DND-41 (cell line): Measurements from ENCODE around the gene HACD2.

Experiments used
- CTCF ChIP-seq: IDR thresholded peaks from 2 replicates; pipeline ENCODE4 v1.5.1; 2012; ENCODE audit warnings: borderline replicate concordance, low read length, moderate library complexity, mild to moderate bottlenecking; ENCODE audit not compliant: poor library complexity, severe bottlenecking; ENCODE audit errors: extremely low read depth
- EZH2 ChIP-seq: IDR thresholded peaks from 3 replicates; pipeline ENCODE4 v1.6.1; 2012; ENCODE audit warnings: borderline replicate concordance, low read depth, mild to moderate bottlenecking, moderate library complexity, low read length, inconsistent platforms; ENCODE audit not compliant: severe bottlenecking

- TF ChIP-seq CTCF (no peak), EZH2 (no peak)
Measured at GRCh38 chr3:123576122-123576521, 8.7 kb downstream of the HACD2 start.
